Liver (tissue), 9 donors: ENCODE measurements around the gene GEMIN2. TPM values are rescaled to one million over a fixed set of nuclear protein-coding genes. Genes with fewer than 3 reads are reported as not detected.

ENCODE experiments used
- DNase-seq: peaks from one replicate; pipeline ENCODE4 v3.0.0-alpha.2; 2017; ENCODE audit warnings: low spot score
- H3K27ac ChIP-seq, 2 donors: one replicate each; pipeline ENCODE4 v1.7.0; 2013; ENCODE audit warnings: inconsistent platforms in 2 of 2, low read length in 2 of 2, control low read depth in 1 of 2, low read depth in 1 of 2, mild to moderate bottlenecking in 1 of 2
- H3K27me3 ChIP-seq, 4 donors: one replicate each; pipeline versions ENCODE4 v1.6.1 to v1.7.0; 2013; ENCODE audit warnings: low read length in 3 of 4, inconsistent platforms in 1 of 4, mild to moderate bottlenecking in 1 of 4, moderate library complexity in 1 of 4; ENCODE audit not compliant: control insufficient read depth in 4 of 4, insufficient read depth in 4 of 4
- H3K36me3 ChIP-seq, 4 donors: one replicate each; pipeline versions ENCODE4 v1.6.1 to v1.7.0; 2013; ENCODE audit warnings: low read length in 3 of 4, mild to moderate bottlenecking in 3 of 4, low read depth in 1 of 4, moderate library complexity in 1 of 4; ENCODE audit not compliant: control insufficient read depth in 4 of 4, insufficient read depth in 3 of 4
- H3K4me1 ChIP-seq, 4 donors: one replicate each; pipeline versions ENCODE4 v1.6.1 to v1.7.0; 2013; ENCODE audit warnings: low read length in 3 of 4, mild to moderate bottlenecking in 3 of 4, moderate library complexity in 1 of 4; ENCODE audit not compliant: control insufficient read depth in 4 of 4, insufficient read depth in 4 of 4
- H3K4me3 ChIP-seq, 3 donors: one replicate each; pipeline versions ENCODE4 v1.6.1 to v1.7.0; 2013; ENCODE audit warnings: low read length in 3 of 3, control low read depth in 1 of 3, low read depth in 1 of 3, mild to moderate bottlenecking in 1 of 3
- H3K9ac ChIP-seq, 2 donors: one replicate each; pipeline ENCODE4 v1.7.0; 2013; ENCODE audit warnings: low read length in 2 of 2, mild to moderate bottlenecking in 2 of 2, moderate library complexity in 2 of 2, control low read depth in 1 of 2, low read depth in 1 of 2
- H3K9me3 ChIP-seq, 4 donors: one replicate each; pipeline versions ENCODE4 v1.6.1 to v1.7.0; 2013; ENCODE audit warnings: low read length in 3 of 4; ENCODE audit not compliant: control insufficient read depth in 4 of 4
- ATF3 ChIP-seq: IDR thresholded peaks from 2 replicates; pipeline ENCODE4 v1.6.1; 2016; ENCODE audit warnings: antibody characterized with exemption
- CTCF ChIP-seq: fragments of 150-350 bp; IDR thresholded peaks from 2 replicates; pipeline ENCODE4 v1.5.1; 2017; ENCODE audit warnings: improper control_type of control experiment, low read depth, low read length; ENCODE audit not compliant: missing input control
- EGR1 ChIP-seq, 2 donors: IDR thresholded peaks; 2 replicates each; pipeline ENCODE4 v1.6.1; 2016 to 2018; ENCODE audit warnings: antibody characterized with exemption in 2 of 2, low read depth in 2 of 2
- FOXA1 ChIP-seq: IDR thresholded peaks from 2 replicates; pipeline ENCODE4 v1.6.1; 2016; ENCODE audit warnings: antibody characterized with exemption
- FOXA2 ChIP-seq: IDR thresholded peaks from 2 replicates; pipeline ENCODE4 v1.6.1; 2016; ENCODE audit warnings: antibody characterized with exemption
- GABPA ChIP-seq, 2 donors: IDR thresholded peaks in 1 of 2; conservative IDR thresholded peaks in 1 of 2; 2 replicates each; pipeline ENCODE4 v1.6.1; 2016; ENCODE audit warnings: antibody characterized with exemption in 2 of 2, mild to moderate bottlenecking in 1 of 2, moderate library complexity in 1 of 2
- HNF4A ChIP-seq, 2 donors: conservative IDR thresholded peaks; 2 replicates each; pipeline ENCODE4 v1.6.1; 2016; ENCODE audit warnings: antibody characterized with exemption in 2 of 2, mild to moderate bottlenecking in 2 of 2
- HNF4G ChIP-seq: IDR thresholded peaks from 2 replicates; pipeline ENCODE4 v1.6.1; 2016; ENCODE audit warnings: antibody characterized with exemption
- JUND ChIP-seq, 2 donors: IDR thresholded peaks; 2 replicates each; pipeline ENCODE4 v1.6.1; 2016; ENCODE audit warnings: antibody characterized with exemption in 2 of 2
- NR2F2 ChIP-seq: IDR thresholded peaks from 2 replicates; pipeline ENCODE4 v1.6.1; 2016; ENCODE audit warnings: antibody characterized with exemption
- RAD21 ChIP-seq, 2 donors: IDR thresholded peaks; 2 replicates each; pipeline ENCODE4 v1.6.1; 2016; ENCODE audit warnings: antibody characterized with exemption in 2 of 2, mild to moderate bottlenecking in 2 of 2
- REST ChIP-seq: IDR thresholded peaks from 2 replicates; pipeline ENCODE4 v1.6.1; 2016; ENCODE audit warnings: antibody characterized with exemption, mild to moderate bottlenecking
- RXRA ChIP-seq, 2 donors: IDR thresholded peaks; 2 replicates each; pipeline ENCODE4 v1.6.1; 2017 to 2018; ENCODE audit warnings: antibody characterized with exemption in 2 of 2, mild to moderate bottlenecking in 1 of 2
- TAF1 ChIP-seq: conservative IDR thresholded peaks from 2 replicates; pipeline ENCODE4 v1.6.1; 2016; ENCODE audit warnings: antibody characterized with exemption, mild to moderate bottlenecking
- YY1 ChIP-seq: IDR thresholded peaks from 2 replicates; pipeline ENCODE4 v1.6.1; 2016; ENCODE audit warnings: antibody characterized with exemption, mild to moderate bottlenecking
- ZBTB33 ChIP-seq: IDR thresholded peaks from 2 replicates; pipeline ENCODE4 v1.6.1; 2016; ENCODE audit warnings: antibody characterized with exemption
- WGBS: extraction: QIAGEN DNeasy Blood & Tissue Kit; methylation state at CpG from one replicate; pipeline ENCODE4 v1.1.7; 2013; 5-methylcytosine and 5-hydroxymethylcytosine counted together
- polyA plus RNA-seq, 2 donors: library from polyadenylated mRNA; stranded (reverse) in 1 of 2; unstranded in 1 of 2; fragments of 200-250 nt in 1 of 2; fragments of >200 nt in 1 of 2; fragmentation: Nextera tagmentation in 1 of 2; extraction: Ambion mirVana in 1 of 2; gene quantifications; one replicate each; pipeline versions ENCODE4 v1.2.1 to v1.2.3, GENCODE V29; 2013 to 2015
- total RNA-seq, 2 donors: library from RNA; depleted of rRNA; stranded (reverse); fragments of >200 nt; gene quantifications; one replicate each; pipeline ENCODE4 v1.2.3, GENCODE V29; 2014
- TF ChIP-seq, protein P1 (sequence below): IDR thresholded peaks from 2 replicates; pipeline ENCODE4 v1.6.1; 2016; ENCODE audit warnings: antibody characterized with exemption
- donor health status: healthy.
- donor health status: healthy.
- donor health status: healthy.
- donor health status: healthy.
- donor health status: healthy.

The GEMIN2 gene
- total and polyA plus RNA-seq, 4 donors, result 2.8 to 9.0 (median 4.5) TPM

DNA sequence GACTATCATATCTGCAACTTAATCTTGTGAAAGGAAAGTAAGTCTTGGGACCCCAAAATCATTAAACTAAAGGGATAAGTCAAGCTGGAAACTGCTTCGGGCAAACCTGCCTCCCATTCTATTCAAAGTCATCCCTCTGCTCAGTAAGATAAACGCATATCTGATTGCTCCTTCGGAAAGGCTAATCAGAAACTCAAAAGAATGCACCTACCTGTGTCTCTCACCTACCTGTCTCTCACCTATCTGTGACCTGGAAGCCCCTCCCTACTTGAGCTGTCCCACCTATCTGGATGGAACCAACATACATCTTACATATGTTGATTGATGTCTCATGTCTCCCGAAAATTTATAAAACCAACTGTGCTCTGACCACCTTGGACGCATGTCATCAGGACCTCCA lies 31.0 kb upstream of the GEMIN2 start:
- Histone ChIP-seq H3K9me3 (no peaks in the 10 kb centered on the region), H3K27me3 (no peaks in the 10 kb centered on the region), H3K4me1 (no peaks in the 10 kb centered on the region), H3K4me3 (no peak overlapping the region), H3K36me3 (peaks cover 13 to 55% (median 49%) of the 10 kb centered on the region in 4 donors), H3K27ac (no peak overlapping the region), H3K9ac (no peak overlapping the region)
- 77% methylated on average over 5 of the region's 5 CpGs for WGBS
- no peak for TF ChIP-seq FOXA1
- TF ChIP-seq CTCF, result no peak
- no peak for TF ChIP-seq ATF3
- TF ChIP-seq FOXA2, result no peak
- TF ChIP-seq REST, result no peak
- no peak for TF ChIP-seq HNF4G
- TF ChIP-seq EGR1 (IDR thresholded peaks at IDR 0.05; ENCODE audit: low read depth in 2 of 2), result no peak
- TF ChIP-seq RXRA (IDR thresholded peaks at IDR 0.05), result no peak
- TF ChIP-seq GABPA (IDR thresholded peaks at IDR 0.05 in 1 of 2, conservative IDR thresholded peaks at IDR 0.05 in 1 of 2), result no peak
- TF ChIP-seq, protein P1, sequence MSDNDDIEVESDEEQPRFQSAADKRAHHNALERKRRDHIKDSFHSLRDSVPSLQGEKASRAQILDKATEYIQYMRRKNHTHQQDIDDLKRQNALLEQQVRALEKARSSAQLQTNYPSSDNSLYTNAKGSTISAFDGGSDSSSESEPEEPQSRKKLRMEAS, result no peak
- no peak for TF ChIP-seq YY1
- TF ChIP-seq RAD21 (IDR thresholded peaks at IDR 0.05), result no peak
- TF ChIP-seq HNF4A (conservative IDR thresholded peaks at IDR 0.05), result no peak
- TF ChIP-seq JUND (IDR thresholded peaks at IDR 0.05), result no peak
- DNase-seq, result no peak

GRCh38 chr14:39085933-39086332 lies 28.2 kb upstream of the GEMIN2 start:
- WGBS, result 92% methylated on average over 7 of the region's 7 CpGs
- peaks cover 12 to 59% (median 47%) of the 10 kb centered on the region in 4 donors for H3K36me3 ChIP-seq
- no peak for TF ChIP-seq HNF4G
- no peak for TF ChIP-seq ZBTB33
- no peak for TF ChIP-seq RAD21 (IDR thresholded peaks at IDR 0.05)
- TF ChIP-seq YY1, result no peak
- no peak for TF ChIP-seq HNF4A (conservative IDR thresholded peaks at IDR 0.05)
- TF ChIP-seq NR2F2, result no peak
- TF ChIP-seq EGR1 (IDR thresholded peaks at IDR 0.05; ENCODE audit: low read depth in 2 of 2), result no peak
- no peak for TF ChIP-seq REST
- TF ChIP-seq TAF1, result no peak
- no peak for TF ChIP-seq GABPA (IDR thresholded peaks at IDR 0.05 in 1 of 2, conservative IDR thresholded peaks at IDR 0.05 in 1 of 2)
- no peak for TF ChIP-seq JUND (IDR thresholded peaks at IDR 0.05)
- TF ChIP-seq, protein P1, result no peak
- TF ChIP-seq ATF3, result no peak

More at GRCh38 chr14:39085933-39086332, 28.2 kb upstream of the GEMIN2 start:
- Histone ChIP-seq H3K27me3 (no peaks in the 10 kb centered on the region), H3K4me1 (peaks cover 2 to 7% (median 6%) of the 10 kb centered on the region in 4 donors), H3K9me3 (no peaks in the 10 kb centered on the region), H3K27ac (no peak overlapping the region), H3K4me3 (no peak overlapping the region), H3K9ac (no peak overlapping the region)
- DNase-seq, result no peak
